Smooth muscle cell (in vitro differentiated cells): ENCODE data around the gene ROBO4. TPM values are rescaled to one million over a fixed set of nuclear protein-coding genes. Genes with fewer than 3 reads are reported as not detected.

Experiments used
- DNase-seq: peaks from one replicate; lab custom pipeline; 2025; ENCODE audit not compliant: unreplicated experiment; lab: John Stamatoyannopoulos, UW
- H2AFZ ChIP-seq: fragments of 200-600 bp; sonication (generic); 2 replicates; pipeline ENCODE4 v1.6.0; 2016; ENCODE audit warnings: antibody characterized with exemption, low read depth, mild to moderate bottlenecking
- H3F3A ChIP-seq: fragments of 200-600 bp; sonication (generic); 2 replicates; pipeline ENCODE4 v1.6.0; 2017; ENCODE audit warnings: antibody characterized with exemption, low read depth
- H3K27ac ChIP-seq: fragments of 200-600 bp; sonication (generic); 2 replicates; pipeline ENCODE4 v1.5.1; 2016; ENCODE audit warnings: low read depth, mild to moderate bottlenecking
- H3K27me3 ChIP-seq: fragments of 200-600 bp; sonication (generic); 2 replicates; pipeline ENCODE4 v1.6.1; 2016; ENCODE audit warnings: low read depth, mild to moderate bottlenecking
- H3K36me3 ChIP-seq: fragments of 200-600 bp; sonication (generic); 2 replicates; pipeline ENCODE4 v1.5.1; 2016; ENCODE audit warnings: low read depth
- H3K4me1 ChIP-seq: fragments of 200-600 bp; sonication (generic); 2 replicates; pipeline ENCODE4 v1.5.1; 2016; ENCODE audit warnings: low read depth
- H3K4me2 ChIP-seq: fragments of 200-600 bp; sonication (generic); 2 replicates; pipeline ENCODE4 v1.6.0; 2016; ENCODE audit warnings: mild to moderate bottlenecking
- H3K4me3 ChIP-seq: fragments of 200-600 bp; sonication (generic); 2 replicates; pipeline ENCODE4 v1.5.1; 2016; ENCODE audit warnings: mild to moderate bottlenecking
- H3K79me2 ChIP-seq: fragments of 200-600 bp; sonication (generic); 2 replicates; pipeline ENCODE4 v1.6.0; 2016; ENCODE audit warnings: low read depth, mild to moderate bottlenecking
- H3K9ac ChIP-seq: fragments of 200-600 bp; sonication (generic); 2 replicates; pipeline ENCODE4 v1.6.0; 2016; ENCODE audit warnings: low read depth
- H3K9me3 ChIP-seq: fragments of 200-600 bp; sonication (generic); replicated peaks from 2 replicates; pipeline ENCODE4 v1.5.1; 2016; ENCODE audit warnings: low read depth
- H4K20me1 ChIP-seq: fragments of 200-600 bp; sonication (generic); 2 replicates; pipeline ENCODE4 v1.6.0; 2016; ENCODE audit warnings: low read depth
- CTCF ChIP-seq: fragments of 200-600 bp; sonication (generic); IDR thresholded peaks from 2 replicates; pipeline ENCODE4 v1.5.1; 2017; ENCODE audit warnings: borderline replicate concordance, mild to moderate bottlenecking, antibody characterized with exemption; ENCODE audit not compliant: insufficient read depth, poor library complexity, severe bottlenecking
- WGBS: methylation state at CpG from one replicate; pipeline ENCODE4 v1.1.7; 2016; ENCODE audit warnings: low lambda C conversion rate; 5-methylcytosine and 5-hydroxymethylcytosine counted together
- polyA plus RNA-seq: library from polyadenylated mRNA; unstranded; fragments of >200 nt; fragmentation: Nextera tagmentation; extraction: Ambion mirVana; gene quantifications from 2 replicates; pipeline ENCODE4 v1.2.1, GENCODE V29; 2016
- total RNA-seq: library from RNA; depleted of rRNA; stranded (reverse); fragments of >200 nt; gene quantifications from 2 replicates; pipeline ENCODE4 v1.2.3, GENCODE V29; 2014

The ROBO4 gene
- total and polyA plus RNA-seq, 2 experiments from 2014 or later = 0.40 TPM; not detected in 1

GRCh38 chr11:124846070-124846673, 51.5 kb downstream of the ROBO4 start:
- no peak overlapping the region for H3K27ac ChIP-seq
- H3K4me2 ChIP-seq = no peak overlapping the region
- no peak overlapping the region for H2AFZ ChIP-seq
- peaks cover 44% of the 10 kb centered on the region for H3K4me1 ChIP-seq
- H3K4me3 ChIP-seq = no peak overlapping the region
- DNase-seq = no peak
- H4K20me1 ChIP-seq = no peaks in the 10 kb centered on the region
- H3K9me3 ChIP-seq = no peaks in the 10 kb centered on the region
- H3K9ac ChIP-seq = no peak overlapping the region
- WGBS = 61% methylated on average over 11 of the region's 11 CpGs
- no peaks in the 10 kb centered on the region for H3K79me2 ChIP-seq
- no peaks in the 10 kb centered on the region for H3K36me3 ChIP-seq
- no peak for TF ChIP-seq CTCF
- no peaks in the 10 kb centered on the region for H3F3A ChIP-seq
- H3K27me3 ChIP-seq = peaks cover 100% of the 10 kb centered on the region

- Histone ChIP-seq H3K27ac (no peak overlapping the region), H3K9ac (no peak overlapping the region), H3K4me2 (no peak overlapping the region), H3K4me1 (peaks cover 52% of the 10 kb centered on the region), H3K27me3 (peaks cover 100% of the 10 kb centered on the region), H4K20me1 (no peaks in the 10 kb centered on the region), H3K9me3 (no peaks in the 10 kb centered on the region), H3K79me2 (no peaks in the 10 kb centered on the region), H3F3A (no peaks in the 10 kb centered on the region), H3K4me3 (no peak overlapping the region), H3K36me3 (no peaks in the 10 kb centered on the region), H2AFZ (no peak overlapping the region)
- DNase-seq = no peak
- no peak for TF ChIP-seq CTCF
- WGBS = 45% methylated on average over 8 of the region's 8 CpGs
Measured at GRCh38 chr11:124844664-124845079, 53.0 kb downstream of the ROBO4 start.

GRCh38 chr11:124843616-124843910, 54.1 kb downstream of the ROBO4 start:
- WGBS = 18% methylated on average over 8 of the region's 8 CpGs
- peaks cover 63% of the 10 kb centered on the region for H3K4me1 ChIP-seq

More at GRCh38 chr11:124843616-124843910, 54.1 kb downstream of the ROBO4 start:
- Histone ChIP-seq H3K4me2 (no peak overlapping the region), H3K36me3 (no peaks in the 10 kb centered on the region), H4K20me1 (no peaks in the 10 kb centered on the region), H2AFZ (no peak overlapping the region), H3F3A (no peaks in the 10 kb centered on the region), H3K27ac (no peak overlapping the region), H3K79me2 (no peaks in the 10 kb centered on the region), H3K4me3 (no peak overlapping the region), H3K9me3 (no peaks in the 10 kb centered on the region), H3K9ac (no peak overlapping the region), H3K27me3 (peaks cover 100% of the 10 kb centered on the region)
- no peak for TF ChIP-seq CTCF
- no peak for DNase-seq
